Peyer's patch (tissue), 4 donors: ENCODE measurements around the gene CASP6. TPM values are rescaled to one million over a fixed set of nuclear protein-coding genes. Genes with fewer than 3 reads are reported as not detected.
A peak's percentile ranks its signal among the peaks of the same experiment; 100 is the strongest.

Experiments used
- DNase-seq, 3 donors: peaks; one replicate each; pipeline ENCODE4 v3.0.0-alpha.2; 2017 to 2019
- H3K27ac ChIP-seq, 4 donors: fragments of 200-600 bp; sonication (generic); one replicate each; pipeline ENCODE4 v1.5.1; 2016 to 2019
- H3K27me3 ChIP-seq, 2 donors: fragments of 200-600 bp; sonication (generic); one replicate each; pipeline ENCODE4 v1.5.1; 2019
- H3K36me3 ChIP-seq, 3 donors: fragments of 200-600 bp; sonication (generic); one replicate each; pipeline ENCODE4 v1.5.1; 2016 to 2019
- H3K4me1 ChIP-seq, 4 donors: fragments of 200-600 bp; sonication (generic); one replicate each; pipeline ENCODE4 v1.5.1; 2016 to 2019
- H3K4me3 ChIP-seq, 4 donors: fragments of 200-600 bp; sonication (generic); 1 replicate in 3 of 4; 2 replicates in 1 of 4; pipeline ENCODE4 v1.5.1; 2016 to 2019; ENCODE audit warnings: mild to moderate bottlenecking in 1 of 4
- H3K9me3 ChIP-seq, 4 donors: fragments of 200-600 bp; sonication (generic); one replicate each; pipeline ENCODE4 v1.5.1; 2016 to 2019; ENCODE audit warnings: mild to moderate bottlenecking in 1 of 4
- POLR2A ChIP-seq, 2 donors: fragments of 450-650 bp; IDR thresholded peaks; one replicate each; pipeline ENCODE4 v1.5.1; 2017; ENCODE audit warnings: antibody characterized with exemption in 2 of 2, mild to moderate bottlenecking in 2 of 2, moderate library complexity in 2 of 2
- total RNA-seq, 4 donors: library from RNA; depleted of rRNA; stranded (reverse); fragments of >200 nt; gene quantifications; one replicate each; pipeline ENCODE4 v1.1.0, GENCODE V29; 2016
- TF ChIP-seq, protein P1 (sequence below), 6 experiments: fragments of 450-650 bp in 4 of 6; fragments of 200-600 bp in 2 of 6; sonication (generic) in 1 of 6; IDR thresholded peaks; one replicate each; pipeline ENCODE4 v1.5.1; 2017 to 2019; ENCODE audit warnings: antibody characterized with exemption in 6 of 6, mild to moderate bottlenecking in 3 of 6, moderate library complexity in 1 of 6

CASP6 gene
- 100 to 1,000 TPM in 1 of 4 donors, 10 to 100 TPM in 3; 43.7 to 132 (median 69.3) TPM for total RNA-seq

DNA sequence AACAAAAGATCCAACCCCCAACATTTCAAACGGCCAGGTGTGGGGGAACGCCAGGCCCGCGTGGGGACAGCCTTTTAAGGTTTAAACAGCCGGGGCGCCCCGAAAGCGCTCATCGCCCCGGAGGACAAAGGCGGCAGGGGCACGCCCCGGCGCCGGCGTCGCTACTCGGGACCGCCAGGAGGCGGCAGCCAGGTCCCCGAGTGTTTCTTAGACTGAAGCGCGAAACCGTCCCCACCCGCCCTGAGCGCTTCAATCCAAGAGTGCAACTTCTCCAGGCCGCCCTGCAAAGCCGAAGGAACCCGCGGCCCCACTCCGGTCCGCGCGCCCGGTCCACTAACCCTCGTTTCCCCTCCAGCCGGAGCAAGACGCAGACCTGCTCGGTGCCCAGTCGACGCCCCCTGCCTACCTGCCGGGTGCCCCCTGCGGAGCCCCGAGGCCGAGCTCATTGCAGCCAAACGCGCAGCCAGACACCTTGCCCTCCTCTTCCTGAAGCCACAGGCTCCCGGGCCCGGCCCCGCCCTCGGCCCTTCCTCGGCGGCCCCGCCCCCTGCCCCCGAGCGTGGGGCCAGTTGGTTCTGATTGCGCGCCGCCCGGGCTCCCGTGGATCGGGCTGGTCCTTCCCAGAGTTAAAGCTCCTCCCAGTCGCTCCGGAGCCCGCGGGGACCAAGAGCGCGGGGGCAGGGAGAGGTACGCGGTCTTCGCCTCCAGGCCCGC is at the start of gene CASP6:
CASP6 (minus strand) TSS at position 496 of the 714 bp plus-strand sequence; CDS start at position 446, 50 bp downstream.
- Histone ChIP-seq H3K4me3 (peak within 1 kb of the TSS; percentile 66 to 91 (median 83)), H3K27me3 (no peaks in the 10 kb centered on the region), H3K9me3 (no peaks in the 10 kb centered on the region), H3K36me3 (peaks cover 0 to 2% (median 0%) of the 10 kb centered on the region in 3 donors), H3K27ac (peak within 1 kb of the TSS; percentile 81 to 99 (median 90)), H3K4me1 (peaks cover 4 to 44% (median 6%) of the 10 kb centered on the region in 4 donors)
- peak; percentile 76 to 95 (median 94) for DNase-seq
- peak; percentile 71 to 72 for TF ChIP-seq POLR2A (IDR thresholded peaks at IDR 0.05)
- TF ChIP-seq, protein P1, sequence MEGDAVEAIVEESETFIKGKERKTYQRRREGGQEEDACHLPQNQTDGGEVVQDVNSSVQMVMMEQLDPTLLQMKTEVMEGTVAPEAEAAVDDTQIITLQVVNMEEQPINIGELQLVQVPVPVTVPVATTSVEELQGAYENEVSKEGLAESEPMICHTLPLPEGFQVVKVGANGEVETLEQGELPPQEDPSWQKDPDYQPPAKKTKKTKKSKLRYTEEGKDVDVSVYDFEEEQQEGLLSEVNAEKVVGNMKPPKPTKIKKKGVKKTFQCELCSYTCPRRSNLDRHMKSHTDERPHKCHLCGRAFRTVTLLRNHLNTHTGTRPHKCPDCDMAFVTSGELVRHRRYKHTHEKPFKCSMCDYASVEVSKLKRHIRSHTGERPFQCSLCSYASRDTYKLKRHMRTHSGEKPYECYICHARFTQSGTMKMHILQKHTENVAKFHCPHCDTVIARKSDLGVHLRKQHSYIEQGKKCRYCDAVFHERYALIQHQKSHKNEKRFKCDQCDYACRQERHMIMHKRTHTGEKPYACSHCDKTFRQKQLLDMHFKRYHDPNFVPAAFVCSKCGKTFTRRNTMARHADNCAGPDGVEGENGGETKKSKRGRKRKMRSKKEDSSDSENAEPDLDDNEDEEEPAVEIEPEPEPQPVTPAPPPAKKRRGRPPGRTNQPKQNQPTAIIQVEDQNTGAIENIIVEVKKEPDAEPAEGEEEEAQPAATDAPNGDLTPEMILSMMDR (IDR thresholded peaks at IDR 0.05), result peak; percentile 19 to 86 (median 74)

DNA sequence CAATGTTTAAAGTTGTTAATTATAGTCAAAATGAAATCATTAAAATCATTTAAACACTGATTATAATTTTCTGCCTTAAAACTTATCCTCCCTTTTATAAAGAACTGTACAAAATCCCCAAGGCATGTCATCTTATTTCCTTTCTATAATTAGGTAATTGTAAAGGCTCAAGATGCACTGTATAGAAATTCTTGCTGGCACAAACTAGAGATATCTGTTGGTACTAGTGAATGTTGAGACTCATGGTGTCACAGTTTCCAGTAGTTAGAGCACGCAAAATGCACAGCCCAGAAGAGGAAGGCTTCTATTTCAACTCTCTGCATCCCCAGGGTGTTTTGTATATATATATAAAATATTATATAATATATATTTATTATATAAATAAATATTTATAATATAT is 49.3 kb upstream of the CASP6 start:
- no peak overlapping the region for H3K4me3 ChIP-seq
- no peak for DNase-seq
- H3K36me3 ChIP-seq, result no peaks in the 10 kb centered on the region
- no peaks in the 10 kb centered on the region for H3K27me3 ChIP-seq
- H3K27ac ChIP-seq, result no peak overlapping the region
- no peaks in the 10 kb centered on the region for H3K4me1 ChIP-seq
- TF ChIP-seq, protein P1 (IDR thresholded peaks at IDR 0.05), result no peak
- no peak for TF ChIP-seq POLR2A (IDR thresholded peaks at IDR 0.05)
- H3K9me3 ChIP-seq, result no peaks in the 10 kb centered on the region

DNA sequence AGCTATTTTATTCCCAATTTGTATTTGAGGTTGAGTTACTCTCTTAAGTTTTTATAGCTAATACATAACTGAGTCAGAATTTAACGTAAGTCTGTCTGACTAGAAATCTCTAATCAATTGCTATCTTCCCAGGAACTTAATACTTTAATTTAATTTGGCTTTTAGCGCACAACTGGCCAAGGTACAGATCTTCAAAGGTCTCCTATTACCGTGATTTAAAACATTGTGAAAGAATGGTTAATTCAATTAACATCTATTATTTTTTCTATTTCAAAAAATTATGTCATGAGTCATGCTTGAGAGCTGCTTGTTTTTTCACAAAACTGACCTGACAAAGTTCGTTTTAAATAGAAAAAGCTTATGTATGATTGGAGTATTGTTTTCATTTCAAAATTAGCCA is 48.6 kb upstream of the CASP6 start:
- Histone ChIP-seq H3K9me3 (no peaks in the 10 kb centered on the region), H3K27me3 (no peaks in the 10 kb centered on the region), H3K36me3 (no peaks in the 10 kb centered on the region), H3K4me3 (no peak overlapping the region), H3K27ac (no peak overlapping the region), H3K4me1 (no peaks in the 10 kb centered on the region)
- DNase-seq, result no peak
- TF ChIP-seq, protein P1 (IDR thresholded peaks at IDR 0.05), result no peak
- no peak for TF ChIP-seq POLR2A (IDR thresholded peaks at IDR 0.05)

DNA sequence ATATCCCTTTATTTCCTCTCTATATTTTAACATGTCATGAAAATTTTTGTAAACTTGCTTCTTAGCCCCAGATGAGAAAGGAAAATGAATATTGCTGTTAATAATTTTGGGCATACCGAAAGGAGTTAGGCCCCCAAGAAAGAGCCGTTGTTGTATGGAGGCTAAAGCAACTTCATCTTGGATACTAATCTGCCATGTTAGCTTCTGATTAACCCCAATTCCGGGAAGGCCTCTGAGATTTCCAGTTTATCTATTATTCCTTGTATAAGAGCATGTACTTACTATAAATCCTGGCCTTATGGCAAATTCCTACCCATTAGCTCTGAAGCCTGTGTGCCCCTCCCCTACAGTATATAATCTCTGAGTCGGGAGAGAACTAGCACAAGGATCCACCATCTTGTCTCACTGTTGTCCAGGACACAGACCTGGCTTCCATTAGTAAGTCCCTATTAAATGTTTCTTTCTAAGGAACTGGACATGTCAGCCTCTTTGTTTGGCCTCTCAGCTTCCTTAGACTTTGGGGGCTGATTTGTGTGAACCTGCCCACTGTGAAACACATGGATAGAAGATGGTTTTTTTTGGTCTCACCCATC is 47.5 kb upstream of the CASP6 start:
- no peak overlapping the region for H3K27ac ChIP-seq
- DNase-seq, result no peak
- TF ChIP-seq, protein P1 (IDR thresholded peaks at IDR 0.05), result no peak
- no peak for TF ChIP-seq POLR2A (IDR thresholded peaks at IDR 0.05)
- H3K27me3 ChIP-seq, result no peaks in the 10 kb centered on the region
- no peaks in the 10 kb centered on the region for H3K36me3 ChIP-seq
- no peak overlapping the region for H3K4me3 ChIP-seq
- H3K4me1 ChIP-seq, result no peaks in the 10 kb centered on the region
- no peaks in the 10 kb centered on the region for H3K9me3 ChIP-seq

DNA sequence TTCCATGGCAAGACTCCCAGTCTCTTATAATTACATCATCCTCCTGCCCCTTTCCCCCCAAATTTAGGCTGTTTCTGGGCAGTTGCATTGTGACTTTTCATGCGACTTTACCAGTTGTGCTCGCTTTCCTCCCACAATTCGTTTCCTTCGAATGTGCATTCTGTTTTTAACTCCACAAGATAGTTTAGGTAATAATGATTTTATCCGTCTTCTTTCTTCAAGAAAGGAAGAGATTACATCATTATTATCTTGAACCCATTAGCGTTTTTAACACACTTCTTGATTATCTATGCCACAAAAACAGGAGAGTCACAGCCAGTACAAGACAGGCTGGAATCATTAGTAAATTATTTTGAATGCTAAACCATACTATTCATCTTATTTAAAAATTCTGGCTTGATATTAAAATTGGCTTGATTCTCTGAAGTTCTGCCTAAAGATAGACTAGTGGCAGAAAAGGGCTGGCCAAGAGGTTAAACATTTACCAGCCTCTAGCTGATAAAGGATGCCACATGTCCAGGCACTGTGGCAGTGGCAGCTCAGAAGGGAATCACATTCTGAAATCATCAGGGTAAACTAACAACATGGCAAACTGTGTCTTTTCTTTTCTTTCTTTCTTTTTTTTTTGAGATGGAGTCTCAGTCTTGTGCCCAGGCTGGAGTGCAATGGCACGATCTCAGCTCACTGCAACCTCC is 46.3 kb upstream of the CASP6 start:
- Histone ChIP-seq H3K4me3 (no peak overlapping the region), H3K9me3 (no peaks in the 10 kb centered on the region)
- TF ChIP-seq, protein P1 (IDR thresholded peaks at IDR 0.05), result no peak
- TF ChIP-seq POLR2A (IDR thresholded peaks at IDR 0.05), result no peak

More for the DNA sequence above, 46.3 kb upstream of the CASP6 start:
- no peak for DNase-seq
- H3K27me3 ChIP-seq, result no peaks in the 10 kb centered on the region
- H3K27ac ChIP-seq, result no peak overlapping the region
- no peaks in the 10 kb centered on the region for H3K36me3 ChIP-seq
- H3K4me1 ChIP-seq, result no peaks in the 10 kb centered on the region
